Endometrial microvascular endothelial cells (primary cell): ENCODE data around the gene SMIM31. TPM values are rescaled to one million over a fixed set of nuclear protein-coding genes. Genes with fewer than 3 reads are reported as not detected.

Experiments
- in situ Hi-C: cut with HindIII; loops from 2 replicates; pipeline ENCODE4 v1.10.0; 2017; ENCODE audit warnings: low sequenced_read_pairs, low pct_unique_long_range_greater_than_20kb; ENCODE audit errors: inconsistent ontology term
- total RNA-seq: library from RNA; depleted of rRNA; stranded (reverse); fragments of >200 nt; gene quantifications from one replicate; pipeline ENCODE4 v1.2.3, GENCODE V29; 2015; ENCODE audit errors: inconsistent ontology term

The SMIM31 gene
- total RNA-seq, 1 donor from 2014 or later: not detected

DNA sequence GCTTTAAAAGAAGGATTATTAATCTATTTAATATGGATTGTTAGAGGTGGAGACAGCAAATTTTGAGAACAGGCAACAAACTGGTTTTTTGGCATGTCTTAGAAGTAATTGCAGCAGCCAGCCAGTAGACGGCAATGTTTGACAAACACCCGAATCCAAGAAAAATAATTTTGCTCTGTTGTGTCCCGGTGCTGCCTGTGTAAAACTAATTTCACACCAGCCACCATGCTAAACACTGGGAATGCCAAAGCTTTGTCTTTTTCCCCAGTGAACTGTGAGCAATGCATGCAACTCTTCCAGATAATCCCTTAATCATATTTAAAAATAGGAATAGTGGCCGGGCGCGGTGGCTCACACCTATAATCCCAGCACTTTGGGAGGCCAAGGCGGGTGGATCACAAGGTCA lies 25.9 kb downstream of the SMIM31 start:
- in situ Hi-C loops: no loop called here

GRCh38 chr4:164780839-164781238 lies 26.9 kb downstream of the SMIM31 start:
- in situ Hi-C loops: no loop called here

DNA sequence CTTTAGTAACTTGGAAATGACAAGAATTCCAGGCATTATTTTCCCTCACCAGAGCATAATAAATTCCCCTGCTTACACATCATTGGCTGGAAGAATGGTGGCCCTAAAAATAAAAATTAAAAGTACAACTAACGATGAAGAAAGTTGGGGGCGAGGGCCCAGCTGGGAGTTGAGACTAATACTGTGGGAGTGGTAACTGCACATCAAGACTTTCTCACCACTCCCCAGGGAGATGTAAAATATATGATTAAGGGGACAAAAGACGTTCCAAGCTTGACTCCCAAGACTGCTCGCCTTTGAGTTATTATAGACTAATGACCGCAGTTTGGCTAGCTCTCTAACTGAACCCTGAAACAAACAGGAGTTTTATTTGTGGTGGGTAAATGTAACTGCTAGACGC lies 30.0 kb downstream of the SMIM31 start:
- in situ Hi-C loops: no loop called here

DNA sequence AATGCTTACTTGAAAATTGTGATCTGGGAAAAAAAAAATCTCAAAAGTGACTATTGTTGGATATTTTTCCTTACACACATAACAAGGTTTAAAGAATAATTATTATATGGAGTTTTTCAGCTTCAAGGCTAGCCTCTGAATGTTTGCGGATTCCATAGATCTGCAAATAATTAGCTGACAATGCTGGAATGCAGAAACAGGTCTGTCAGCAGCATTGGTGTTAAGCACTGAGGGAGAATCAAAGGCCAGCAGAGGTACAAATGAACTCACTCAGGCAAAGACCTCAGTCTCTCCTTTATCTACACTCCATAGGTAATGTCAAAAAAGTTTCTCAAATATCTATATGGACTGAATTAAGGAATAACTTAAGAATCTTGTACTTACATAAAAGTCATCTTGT lies 35.1 kb downstream of the SMIM31 start:
- in situ Hi-C loops: no loop called here

- in situ Hi-C loops: no loop called here
Measured at GRCh38 chr4:164790249-164790648, 36.3 kb downstream of the SMIM31 start.

- in situ Hi-C loops: no loop called here
Measured at GRCh38 chr4:164799410-164799809, 45.5 kb downstream of the SMIM31 start.

GRCh38 chr4:164800786-164801185 lies 46.9 kb downstream of the SMIM31 start:
- in situ Hi-C loops: no loop called here

GRCh38 chr4:164802301-164802901 lies 48.5 kb downstream of the SMIM31 start:
- in situ Hi-C loops: no loop called here

- in situ Hi-C loops: no loop called here
Measured at GRCh38 chr4:164803702-164804101, 49.8 kb downstream of the SMIM31 start.

- in situ Hi-C loops: no loop called here
Measured at GRCh38 chr4:164807611-164808010, 53.7 kb downstream of the SMIM31 start.

DNA sequence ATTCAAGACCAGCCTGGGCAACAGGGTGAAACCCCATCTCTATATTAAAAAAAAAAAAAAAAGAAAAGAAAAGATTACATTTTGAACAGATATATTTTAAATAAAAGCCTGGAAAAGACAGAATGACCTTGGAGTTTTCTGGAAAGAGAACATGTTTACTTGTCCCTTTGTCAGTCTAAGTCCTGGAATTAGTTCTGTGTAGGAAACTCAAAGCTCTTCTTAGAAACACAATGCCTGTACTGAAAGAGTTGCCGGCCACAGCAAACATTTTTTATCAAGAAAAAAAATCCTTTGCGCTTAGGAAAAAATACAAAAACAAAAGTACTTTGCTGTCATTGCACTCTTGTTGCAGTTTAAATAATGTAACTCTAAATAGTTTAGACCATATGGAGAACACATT lies 59.6 kb downstream of the SMIM31 start:
- in situ Hi-C loops: no loop called here

DNA sequence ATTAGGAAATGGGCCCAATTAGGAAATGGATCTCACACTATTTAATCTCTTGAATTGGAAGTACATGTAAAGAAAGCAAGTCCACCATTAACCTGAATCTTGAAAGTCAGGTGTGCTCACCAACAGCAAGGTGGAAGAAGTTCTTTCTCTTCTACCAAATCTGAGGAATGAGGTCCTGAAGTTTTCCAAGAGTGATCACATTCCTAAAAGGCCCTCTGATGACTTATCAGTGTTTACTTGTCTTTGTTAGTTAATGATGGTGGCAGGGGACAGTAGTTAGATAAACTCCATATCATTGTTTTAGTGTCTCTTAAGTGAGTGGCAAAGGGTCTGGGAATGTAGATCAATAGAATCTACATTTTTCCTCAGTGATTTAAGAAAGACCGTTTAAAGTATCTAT lies 61.8 kb downstream of the SMIM31 start:
- in situ Hi-C loops: no loop called here

DNA sequence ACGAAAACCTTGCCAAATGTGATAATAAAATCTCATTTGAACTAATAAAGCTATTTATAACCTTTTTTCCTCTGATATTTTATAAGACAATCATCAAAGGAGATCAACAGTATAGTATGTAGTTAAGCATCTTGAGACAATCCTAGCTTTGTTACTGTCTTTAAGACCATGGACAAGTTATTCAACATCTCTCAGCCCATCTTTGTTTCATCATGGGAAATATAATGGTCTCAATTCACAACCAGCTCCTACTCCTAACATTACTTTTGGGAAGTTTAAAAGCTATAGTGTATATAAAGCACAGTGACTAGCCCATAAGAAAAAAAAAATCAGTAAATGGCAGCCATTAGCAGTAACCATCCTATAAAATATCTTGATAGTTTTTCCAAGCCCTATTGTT lies 65.4 kb downstream of the SMIM31 start:
- in situ Hi-C loops: no loop called here

DNA sequence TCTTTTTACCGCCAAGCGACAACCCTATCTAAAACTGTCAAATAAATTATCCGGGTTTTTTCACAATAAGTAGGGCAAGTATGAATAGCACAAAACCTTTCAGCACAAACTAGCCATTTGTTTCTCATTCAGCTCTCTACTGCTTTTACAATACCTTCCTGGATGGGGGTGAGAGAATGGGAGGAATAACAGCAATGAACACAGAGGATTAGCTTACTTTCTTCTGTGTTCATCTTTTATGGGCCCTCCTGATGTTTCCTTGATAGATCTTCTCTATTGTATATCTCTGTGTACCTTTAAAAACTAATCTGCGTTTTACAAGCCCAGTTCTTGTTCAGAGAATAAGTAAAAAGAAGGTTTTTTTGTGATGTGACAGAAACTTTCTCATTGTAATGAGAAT lies 67.8 kb downstream of the SMIM31 start:
- in situ Hi-C loops: no loop called here

DNA sequence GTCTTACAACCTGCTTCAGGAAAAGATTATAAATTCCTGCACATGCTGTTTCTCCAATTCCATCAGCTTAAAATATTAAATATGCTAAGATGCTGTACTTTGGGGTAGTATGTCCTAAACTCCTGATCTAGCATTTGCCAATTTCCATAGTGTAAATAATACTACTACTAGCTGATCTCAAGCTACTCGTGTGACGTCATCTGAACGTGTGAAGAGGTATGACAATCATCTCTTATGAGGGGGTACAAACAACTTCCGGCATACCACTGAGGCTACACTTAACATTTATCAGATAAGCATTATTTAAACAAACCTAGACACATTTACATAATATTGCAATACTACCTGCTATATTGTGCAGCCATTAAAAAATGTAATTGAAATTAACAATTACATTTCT lies 70.7 kb downstream of the SMIM31 start:
- in situ Hi-C loops: no loop called here

DNA sequence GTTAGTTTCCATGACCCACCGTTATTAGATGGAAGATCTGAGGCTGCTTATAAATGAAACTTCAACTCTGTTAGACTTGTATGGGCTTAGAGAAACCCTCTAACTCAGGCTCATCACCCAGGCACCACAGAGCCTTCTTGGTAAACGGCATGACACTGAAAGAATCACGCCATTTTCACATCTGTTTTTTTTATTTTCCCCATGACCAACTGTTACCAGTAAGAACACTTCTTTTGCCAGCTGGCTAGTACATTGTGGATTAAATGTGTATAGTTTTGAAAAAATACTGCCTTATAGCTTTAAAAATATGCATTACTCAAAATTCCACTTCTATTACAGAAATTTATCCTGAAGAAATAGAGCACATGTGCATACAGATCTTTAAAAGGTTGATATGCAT lies 75.0 kb downstream of the SMIM31 start:
- in situ Hi-C loops: no loop called here

- in situ Hi-C loops: no loop called here
Measured at GRCh38 chr4:164846566-164846965, 92.6 kb downstream of the SMIM31 start.

DNA sequence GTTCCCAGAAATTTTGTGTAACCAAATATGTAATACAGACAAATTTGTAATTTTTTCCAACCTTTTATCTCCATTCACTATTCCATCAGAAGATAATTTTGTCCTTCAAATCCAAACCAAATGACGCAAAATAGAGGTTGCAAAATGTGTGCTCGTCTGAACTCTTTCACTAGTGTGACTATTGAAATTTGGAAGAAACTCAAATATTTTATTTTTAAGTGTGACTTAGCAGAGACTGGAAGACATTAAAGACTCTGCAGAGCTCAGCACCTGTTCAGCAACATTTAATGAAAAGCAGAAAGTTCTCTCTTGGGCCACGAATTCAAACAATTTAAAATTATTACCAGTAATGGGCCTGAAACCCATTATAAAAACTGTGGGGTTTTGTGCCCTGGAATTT lies 93.1 kb downstream of the SMIM31 start:
- in situ Hi-C loops: no loop called here

DNA sequence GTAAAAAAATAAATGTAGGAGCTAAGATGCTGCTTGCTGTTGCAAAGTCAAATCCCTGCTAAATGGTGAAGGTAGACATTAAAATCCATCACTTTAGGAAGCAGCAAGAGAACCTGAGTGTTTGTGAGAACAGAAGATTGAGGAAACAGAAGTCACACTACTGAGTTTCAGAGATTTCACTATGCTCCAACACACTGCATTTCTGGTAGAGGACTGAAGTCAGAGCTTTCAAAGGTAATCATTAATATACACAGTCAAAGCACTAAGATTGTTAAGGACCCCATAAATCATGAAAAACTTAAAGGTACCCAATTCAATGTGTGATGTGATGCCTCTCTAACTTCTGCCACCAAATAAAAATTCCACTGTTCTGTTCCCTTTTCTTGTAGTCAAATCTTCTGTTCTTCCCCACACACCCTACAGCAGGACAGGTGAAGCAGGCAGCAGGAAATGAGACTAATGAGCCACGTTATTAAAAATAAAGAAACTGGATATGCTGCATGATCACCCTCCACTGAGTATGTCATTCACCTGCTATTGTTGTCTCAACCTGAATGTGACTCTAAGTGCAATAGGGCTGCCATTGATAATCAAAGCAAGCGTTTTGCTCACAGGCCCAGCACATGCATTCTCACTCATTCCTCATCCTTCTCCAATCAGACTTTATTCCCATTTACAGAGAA lies 94.2 kb downstream of the SMIM31 start:
- in situ Hi-C loops: no loop called here
